Esophagus squamous epithelium (tissue), 5 donors: Measurements from ENCODE around the gene PPP1R18. TPM values are rescaled to one million over a fixed set of nuclear protein-coding genes. Genes with fewer than 3 reads are reported as not detected.
A peak's percentile ranks its signal among the peaks of the same experiment; 100 is the strongest.

Source experiments
- DNase-seq: peaks from one replicate; lab custom pipeline; 2025; lab: John Stamatoyannopoulos, UW
- H3K27ac ChIP-seq, 4 donors: fragments of 200-600 bp; sonication (generic); one replicate each; pipeline ENCODE4 v1.5.1; 2016 to 2019; ENCODE audit warnings: mild to moderate bottlenecking in 1 of 4
- H3K27me3 ChIP-seq, 4 donors: fragments of 200-600 bp; sonication (generic); 1 replicate in 3 of 4; 2 replicates in 1 of 4; pipeline versions ENCODE4 v1.5.1 to v1.6.0; 2017 to 2021; ENCODE audit warnings: antibody characterized with exemption in 1 of 4
- H3K36me3 ChIP-seq, 3 donors: fragments of 200-600 bp; sonication (generic); one replicate each; pipeline ENCODE4 v1.5.1; 2016 to 2019
- H3K4me1 ChIP-seq, 3 donors: fragments of 200-600 bp; sonication (generic); one replicate each; pipeline ENCODE4 v1.5.1; 2017 to 2019
- H3K4me3 ChIP-seq, 4 donors: fragments of 200-600 bp; sonication (generic); 1 replicate in 3 of 4; 2 replicates in 1 of 4; pipeline ENCODE4 v1.5.1; 2016 to 2019; ENCODE audit warnings: mild to moderate bottlenecking in 2 of 4, moderate library complexity in 1 of 4
- H3K9me3 ChIP-seq, 3 donors: fragments of 200-600 bp; sonication (generic); one replicate each; pipeline ENCODE4 v1.5.1; 2016 to 2019
- CTCF ChIP-seq, 6 experiments: fragments of 450-650 bp in 4 of 6; fragments of 200-600 bp in 2 of 6; sonication (generic) in 2 of 6; IDR thresholded peaks; one replicate each; pipeline ENCODE4 v1.5.1; 2016 to 2019; ENCODE audit warnings: antibody characterized with exemption in 6 of 6, mild to moderate bottlenecking in 4 of 6, moderate library complexity in 4 of 6
- POLR2A ChIP-seq, 4 donors: fragments of 450-650 bp; IDR thresholded peaks; one replicate each; pipeline ENCODE4 v1.6.1; 2017; ENCODE audit warnings: antibody characterized with exemption in 4 of 4, mild to moderate bottlenecking in 4 of 4, moderate library complexity in 3 of 4
- WGBS, 2 donors: methylation state at CpG; one replicate each; pipeline ENCODE4 v1.1.5; 2018; 5-methylcytosine and 5-hydroxymethylcytosine counted together
- intact Hi-C: fragments of 100-400 bp; cut with DNase I; formaldehyde crosslinking; loops from one replicate; pipeline ENCODE4 v1.15.0; 2022
- total RNA-seq, 4 donors: library from RNA; depleted of rRNA; stranded (reverse); fragments of >200 nt; gene quantifications; one replicate each; pipeline ENCODE4 v1.1.0, GENCODE V29; 2016
- donor health status: DM: yes; HTN: yes; CAD: no.

Gene PPP1R18
- total RNA-seq, 4 donors from 2014 or later = 9.8 to 22.2 (median 17.4) TPM

- H3K27ac ChIP-seq = no peak overlapping the region
- no peak for DNase-seq
Measured at GRCh38 chr6:30703011-30703410, 16.6 kb upstream of the PPP1R18 start.

GRCh38 chr6:30700340-30700739 lies 13.9 kb upstream of the PPP1R18 start:
- WGBS, 2 donors = 48 to 78% methylated on average over 2 to 4 of the region's 4 CpGs
- H3K36me3 ChIP-seq = peaks cover 0 to 64% (median 0%) of the 10 kb centered on the region in 3 donors
- DNase-seq = no peak

More at GRCh38 chr6:30703011-30703410, 16.6 kb upstream of the PPP1R18 start:
- WGBS, 2 donors = 98 to 100% methylated on average over 3 to 10 of the region's 10 CpGs
- intact Hi-C loops = no loop called here
- TF ChIP-seq CTCF (IDR thresholded peaks at IDR 0.05) = no peak
- TF ChIP-seq POLR2A (IDR thresholded peaks at IDR 0.05) = no peak
- Histone ChIP-seq H3K36me3 (peaks cover 0 to 91% (median 2%) of the 10 kb centered on the region in 3 donors), H3K4me1 (peaks cover 0 to 5% (median 0%) of the 10 kb centered on the region in 3 donors), H3K4me3 (no peak overlapping the region), H3K27me3 (no peaks in the 10 kb centered on the region), H3K9me3 (no peaks in the 10 kb centered on the region)

GRCh38 chr6:30696432-30696831 lies 10.0 kb upstream of the PPP1R18 start:
- intact Hi-C loops = no loop called here
- H3K27me3 ChIP-seq = no peaks in the 10 kb centered on the region
- H3K36me3 ChIP-seq = peaks cover 0 to 25% (median 0%) of the 10 kb centered on the region in 3 donors
- TF ChIP-seq POLR2A (IDR thresholded peaks at IDR 0.05) (no peak), CTCF (IDR thresholded peaks at IDR 0.05) (no peak)
- H3K9me3 ChIP-seq = no peaks in the 10 kb centered on the region
- H3K4me1 ChIP-seq = peaks cover under 1 to 4% (median under 1%) of the 10 kb centered on the region in 3 donors
- WGBS, 2 donors = 90 to 94% methylated on average over 5 of the region's 5 CpGs
- H3K4me3 ChIP-seq = no peak overlapping the region
- DNase-seq = no peak
- H3K27ac ChIP-seq = no peak overlapping the region

More at GRCh38 chr6:30700340-30700739, 13.9 kb upstream of the PPP1R18 start:
- TF ChIP-seq CTCF (IDR thresholded peaks at IDR 0.05) = no peak
- TF ChIP-seq POLR2A (IDR thresholded peaks at IDR 0.05) = no peak
- H3K27me3 ChIP-seq = no peaks in the 10 kb centered on the region
- no peaks in the 10 kb centered on the region for H3K4me1 ChIP-seq
- intact Hi-C loops = no loop called here
- H3K9me3 ChIP-seq = no peaks in the 10 kb centered on the region
- no peak overlapping the region for H3K4me3 ChIP-seq
- H3K27ac ChIP-seq = no peak overlapping the region

- no peak for DNase-seq
- peak overlapping the region; percentile 40 to 80 (median 70) for H3K4me3 ChIP-seq
- intact Hi-C loops = no loop called here
Measured at GRCh38 chr6:30691208-30691847, 4.9 kb upstream of the PPP1R18 start.

More at GRCh38 chr6:30691208-30691847, 4.9 kb upstream of the PPP1R18 start:
- H3K4me1 ChIP-seq = peaks cover 30 to 46% (median 39%) of the 10 kb centered on the region in 3 donors
- H3K9me3 ChIP-seq = no peaks in the 10 kb centered on the region
- H3K27me3 ChIP-seq = no peaks in the 10 kb centered on the region
- H3K27ac ChIP-seq = peak overlapping the region; percentile 74 to 99 (median 98)
- 16 to 25% methylated on average over 8 of the region's 8 CpGs for WGBS, 2 donors
- TF ChIP-seq POLR2A (IDR thresholded peaks at IDR 0.05) (peak in 1 of 4 donors; percentile 26), CTCF (IDR thresholded peaks at IDR 0.05) (no peak)
- no peaks in the 10 kb centered on the region for H3K36me3 ChIP-seq
